Activated B cell treated with CpG ODN at 0.5 μM for 24 hours (primary cell): ENCODE results near the gene GRM4. TPM values are rescaled to one million over a fixed set of nuclear protein-coding genes. Genes with fewer than 3 reads are reported as not detected.

ENCODE experiments used
- ATAC-seq: fragments of 200-7000 bp; cut with Tn5 transposase; one replicate; pipeline ENCODE4 v1.10.0; 2021; ENCODE audit warnings: low read depth, mild to moderate bottlenecking, moderate library complexity
- CTCF ChIA-PET: fragments of 350-600 bp; sonication (Branson Sonifier 250); formaldehyde crosslinking; loops from one replicate; lab custom pipeline; 2021; ENCODE audit warnings: antibody characterized with exemption; lab: Charles Lee
- POLR2A ChIA-PET: fragments of 350-600 bp; sonication (Branson Sonifier 250); formaldehyde crosslinking; loops from one replicate; lab custom pipeline; 2021; ENCODE audit warnings: antibody characterized with exemption; lab: Charles Lee
- DNase-seq: peaks from one replicate; pipeline ENCODE4 v3.0.0; 2022
- H3K27ac Mint-ChIP-seq: one replicate; pipeline ENCODE4 v1.8.0; 2020; ENCODE audit warnings: mixed read lengths
- H3K27me3 Mint-ChIP-seq: one replicate; pipeline ENCODE4 v1.8.0; 2021; ENCODE audit warnings: mixed read lengths
- H3K36me3 Mint-ChIP-seq: one replicate; pipeline ENCODE4 v1.8.0; 2021; ENCODE audit warnings: low read depth, mixed read lengths
- H3K4me1 Mint-ChIP-seq: one replicate; pipeline ENCODE4 v1.8.0; 2021; ENCODE audit warnings: mixed read lengths
- H3K4me3 Mint-ChIP-seq: one replicate; pipeline ENCODE4 v1.8.0; 2020; ENCODE audit warnings: mild to moderate bottlenecking, mixed read lengths
- H3K9me3 Mint-ChIP-seq: one replicate; pipeline ENCODE4 v1.8.0; 2020; ENCODE audit warnings: mixed read lengths
- CTCF ChIP-seq: fragments of 200-600 bp; IDR thresholded peaks from one replicate; pipeline ENCODE4 v1.8.0; 2022; ENCODE audit warnings: antibody characterized with exemption, mild to moderate bottlenecking
- intact Hi-C: fragments of 100-400 bp; cut with micrococcal nuclease; formaldehyde crosslinking; loops from one replicate; pipeline ENCODE4 v1.15.1; 2024
- total RNA-seq: library from RNA; stranded (reverse); gene quantifications from 2 replicates; pipeline ENCODE4 v1.2.3, GENCODE V29; 2022

GRM4 gene
- total RNA-seq, 1 donor from 2014 or later: not detected

GRCh38 chr6:34037151-34037550 lies 108.7 kb downstream of the GRM4 start:
- H3K4me1 Mint-ChIP-seq: peaks cover under 1% of the 10 kb centered on the region
- no peak for DNase-seq
- H3K9me3 Mint-ChIP-seq: no peaks in the 10 kb centered on the region
- no peak overlapping the region for H3K27ac Mint-ChIP-seq
- TF ChIP-seq CTCF: no peak
- H3K4me3 Mint-ChIP-seq: no peak overlapping the region
- H3K27me3 Mint-ChIP-seq: peaks cover 6% of the 10 kb centered on the region
- intact Hi-C loops: no loop called here
- CTCF ChIA-PET: interaction anchor here (1.7 kb wide), 1 partner anchor 18 kb away, joined by 4 read pairs; no protein-coding TSS in a partner anchor
- no peak for ATAC-seq
- POLR2A ChIA-PET: interaction anchor here (0.7 kb wide), 1 partner anchor 266 kb away, joined by 7 read pairs; no protein-coding TSS in a partner anchor
- no peaks in the 10 kb centered on the region for H3K36me3 Mint-ChIP-seq

- H3K27me3 Mint-ChIP-seq: peaks cover 6% of the 10 kb centered on the region
Observed at GRCh38 chr6:34036357-34037069, 109.4 kb downstream of the GRM4 start.

GRCh38 chr6:34035704-34036356 lies 110.1 kb downstream of the GRM4 start:
- H3K27me3 Mint-ChIP-seq: peaks cover 6% of the 10 kb centered on the region
- H3K4me1 Mint-ChIP-seq: peaks cover 5% of the 10 kb centered on the region
- H3K9me3 Mint-ChIP-seq: no peaks in the 10 kb centered on the region
- intact Hi-C loops: no loop called here
- H3K4me3 Mint-ChIP-seq: no peak overlapping the region
- ATAC-seq (no peak), DNase-seq (no peak)
- H3K36me3 Mint-ChIP-seq: no peaks in the 10 kb centered on the region
- TF ChIP-seq CTCF: no peak
- H3K27ac Mint-ChIP-seq: no peak overlapping the region
- CTCF ChIA-PET: no interaction called here
- POLR2A ChIA-PET: no interaction called here

More at GRCh38 chr6:34036357-34037069, 109.4 kb downstream of the GRM4 start:
- Mint-ChIP-seq H3K27ac (no peak overlapping the region), H3K9me3 (no peaks in the 10 kb centered on the region), H3K4me1 (peaks cover 5% of the 10 kb centered on the region), H3K4me3 (no peak overlapping the region), H3K36me3 (no peaks in the 10 kb centered on the region)
- ChIA-PET CTCF (interaction anchor here (1.7 kb wide), 1 partner anchor 19 kb away, joined by 4 read pairs; no protein-coding TSS in a partner anchor), POLR2A (no interaction called here)
- TF ChIP-seq CTCF: no peak
- DNase-seq (no peak), ATAC-seq (no peak)
- intact Hi-C loops: no loop called here

GRCh38 chr6:34035161-34035560 lies 110.7 kb downstream of the GRM4 start:
- no peak for DNase-seq
- ChIA-PET CTCF (no interaction called here), POLR2A (no interaction called here)
- no peak for TF ChIP-seq CTCF
- no peak for ATAC-seq
- intact Hi-C loops: no loop called here
- H3K36me3 Mint-ChIP-seq: no peaks in the 10 kb centered on the region
- no peaks in the 10 kb centered on the region for H3K9me3 Mint-ChIP-seq
- no peak overlapping the region for H3K27ac Mint-ChIP-seq
- peaks cover 6% of the 10 kb centered on the region for H3K27me3 Mint-ChIP-seq
- H3K4me1 Mint-ChIP-seq: peaks cover 5% of the 10 kb centered on the region
- no peak overlapping the region for H3K4me3 Mint-ChIP-seq

- Mint-ChIP-seq H3K27me3 (peaks cover 6% of the 10 kb centered on the region), H3K36me3 (no peaks in the 10 kb centered on the region), H3K4me3 (no peak overlapping the region), H3K27ac (no peak overlapping the region), H3K4me1 (peaks cover 5% of the 10 kb centered on the region), H3K9me3 (no peaks in the 10 kb centered on the region)
- DNase-seq: no peak
- ChIA-PET CTCF (no interaction called here), POLR2A (no interaction called here)
- no peak for ATAC-seq
- intact Hi-C loops: no loop called here
- TF ChIP-seq CTCF: no peak
Observed at GRCh38 chr6:34032856-34033255, 113.0 kb downstream of the GRM4 start.
